ENCODE measurements around the gene SNX5.

Gene SNX5

DNA sequence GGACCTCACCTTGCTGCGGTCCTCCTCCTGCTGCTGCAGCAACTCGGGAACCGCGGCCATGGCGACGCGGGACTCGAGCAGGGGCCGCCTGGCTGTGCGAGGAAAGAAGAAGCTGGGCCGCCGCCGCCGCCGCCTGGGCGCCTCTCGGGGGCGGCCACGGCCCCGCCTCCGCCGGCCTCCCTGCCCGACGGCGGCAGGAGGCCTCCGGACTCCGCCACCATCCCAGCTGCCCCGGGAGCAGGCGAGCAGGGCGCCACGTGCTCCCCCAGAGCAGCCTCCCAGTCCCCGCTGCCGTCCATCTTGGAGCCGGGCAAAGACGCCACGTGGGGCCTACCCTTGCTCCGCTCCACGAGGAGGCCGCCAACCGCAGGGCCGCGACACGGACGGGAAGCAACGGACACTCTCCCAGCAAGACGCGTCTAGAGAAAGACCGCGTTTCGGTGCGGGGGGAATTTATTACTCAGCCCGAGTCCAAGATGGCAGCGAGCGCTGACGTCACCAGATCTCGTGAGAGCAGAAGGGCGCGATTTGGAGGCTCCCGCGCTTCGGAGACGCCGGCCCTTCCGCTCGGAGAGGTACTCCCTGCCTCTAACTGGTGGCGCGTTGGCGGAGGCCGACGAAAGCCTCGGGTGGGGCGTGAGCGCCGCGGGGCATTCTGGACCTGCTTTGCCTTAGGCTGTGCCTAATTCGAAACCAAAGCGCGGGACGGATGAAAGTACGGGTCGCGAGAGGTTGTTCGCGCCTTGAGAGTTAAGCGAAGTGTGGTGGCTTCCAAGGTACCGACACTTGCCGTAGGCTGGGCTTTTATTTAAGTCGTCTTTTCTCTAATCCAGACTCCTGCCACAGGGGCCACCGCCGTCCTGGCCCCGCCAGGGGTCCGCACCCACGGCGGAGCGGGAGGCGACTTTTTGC is at the start of gene SNX5, which contains the start of gene MGME1:
Gene SNX5 (minus strand): TSS at position 429 of the 912 bp plus-strand sequence. CDS start 369 bp downstream, at position 60.
Gene MGME1 (plus strand): TSS at position 653 of the 912 bp plus-strand sequence. CDS start 842 bp downstream, outside the sequence.
- DNase-seq: peak; percentile 98

DNA sequence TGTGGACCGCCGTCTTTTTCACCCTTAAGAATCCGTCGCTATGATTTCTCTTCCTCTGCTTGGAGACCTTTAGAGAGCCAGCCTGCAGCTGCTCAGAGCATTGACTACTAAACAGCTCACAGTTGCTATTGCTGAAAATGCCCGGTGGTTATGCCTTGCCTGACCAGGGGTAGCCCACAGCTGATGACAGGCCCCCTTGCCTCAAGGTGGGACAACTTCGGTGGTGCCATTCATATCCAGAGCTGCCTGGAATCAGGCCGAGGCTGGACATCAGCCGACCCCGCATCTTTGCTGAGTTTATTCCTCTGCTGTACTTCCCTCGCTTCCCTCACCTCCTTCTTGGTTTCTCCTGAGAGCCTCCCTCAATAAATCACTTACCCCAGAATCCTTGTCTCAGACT is 49.5 kb upstream of the SNX5 start:
- no peak for DNase-seq

DNA sequence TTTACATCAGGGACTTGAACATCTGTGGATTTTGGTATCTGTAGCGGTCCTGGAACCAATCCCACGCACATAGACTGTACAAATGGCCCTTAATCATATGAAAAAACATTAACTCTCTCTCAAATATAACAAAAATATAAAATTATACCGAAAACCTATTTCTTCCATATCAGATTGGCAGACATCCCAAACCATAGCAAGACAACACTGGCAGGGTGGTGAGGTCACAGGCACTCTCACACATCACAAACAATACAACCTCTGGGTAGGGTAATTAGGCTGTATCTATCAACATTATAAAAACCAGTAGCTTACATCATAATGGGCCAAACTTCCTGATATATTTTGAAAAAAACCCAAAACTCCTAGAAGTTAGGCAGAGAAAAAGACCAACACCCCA is 48.2 kb upstream of the SNX5 start:
- no peak for DNase-seq

DNA sequence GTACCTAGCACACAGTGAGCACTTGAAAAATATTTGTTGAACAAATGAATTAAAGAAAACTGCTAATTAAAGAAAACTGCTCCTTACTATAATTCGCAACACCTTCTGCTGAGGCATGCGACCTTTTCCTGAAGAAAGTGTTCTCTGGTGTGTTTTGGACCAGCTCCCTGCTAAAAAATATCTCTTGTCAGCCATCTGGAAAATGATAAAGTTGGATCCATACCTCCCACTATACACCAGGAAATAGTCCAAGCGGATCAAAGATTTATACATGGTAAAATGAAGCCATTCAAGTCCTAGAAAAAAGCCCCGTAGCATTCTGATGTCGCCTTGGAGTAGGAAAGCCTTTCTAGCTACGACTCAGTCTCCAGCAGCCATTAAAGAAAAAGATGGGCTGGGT is 45.8 kb upstream of the SNX5 start:
- DNase-seq: no peak

DNA sequence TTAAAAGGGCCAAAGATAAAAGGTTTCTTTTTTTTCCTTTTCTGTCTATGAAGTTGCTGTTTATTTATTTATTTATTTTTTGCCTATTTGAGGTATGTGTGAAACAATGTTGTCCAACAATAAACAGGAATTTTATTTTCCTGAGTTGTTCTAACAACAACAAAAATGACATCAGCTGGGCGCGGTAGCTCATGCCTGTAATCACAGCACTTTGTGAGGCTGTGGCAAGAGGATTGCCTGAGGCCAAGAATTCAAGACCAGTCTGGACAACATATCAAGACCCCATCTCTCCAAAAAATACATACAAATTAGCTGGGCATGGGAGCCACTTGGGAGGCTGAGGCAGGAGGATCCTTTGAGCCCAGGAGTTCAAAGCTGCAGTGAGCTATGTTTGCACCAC is 44.3 kb upstream of the SNX5 start:
- no peak for DNase-seq

DNA sequence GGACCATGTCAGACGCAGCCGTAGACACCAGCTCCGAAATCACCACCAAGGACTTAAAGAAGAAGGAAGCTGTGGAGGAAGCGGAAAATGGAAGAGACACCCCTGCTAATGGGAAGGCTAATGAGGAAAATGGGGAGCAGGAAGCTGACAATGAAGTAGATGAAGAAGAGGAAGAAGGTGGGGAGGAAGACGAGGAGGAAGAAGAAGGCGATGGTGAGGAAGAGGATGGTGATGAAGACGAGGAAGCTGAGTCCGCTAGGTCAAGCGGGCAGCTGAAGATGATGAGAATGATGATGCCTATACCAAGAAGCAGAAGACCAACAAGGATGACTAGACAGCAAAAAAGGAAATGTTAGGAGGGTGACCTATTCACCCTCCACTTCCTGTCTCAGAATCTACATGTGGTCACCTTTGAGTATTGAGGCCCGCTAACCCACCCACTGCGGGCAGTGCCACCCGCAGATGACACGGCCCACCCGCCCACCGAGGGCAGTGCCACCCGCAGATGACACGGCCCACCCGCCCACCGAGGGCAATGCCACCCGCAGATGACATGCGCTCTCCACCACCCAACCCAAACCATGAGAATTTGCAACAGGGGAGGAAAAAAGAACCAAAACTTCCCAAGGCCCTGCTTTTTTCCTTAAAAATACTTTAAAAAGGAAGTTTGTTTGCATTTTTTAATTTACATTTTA is 43.5 kb upstream of the SNX5 start:
- DNase-seq: no peak

DNA sequence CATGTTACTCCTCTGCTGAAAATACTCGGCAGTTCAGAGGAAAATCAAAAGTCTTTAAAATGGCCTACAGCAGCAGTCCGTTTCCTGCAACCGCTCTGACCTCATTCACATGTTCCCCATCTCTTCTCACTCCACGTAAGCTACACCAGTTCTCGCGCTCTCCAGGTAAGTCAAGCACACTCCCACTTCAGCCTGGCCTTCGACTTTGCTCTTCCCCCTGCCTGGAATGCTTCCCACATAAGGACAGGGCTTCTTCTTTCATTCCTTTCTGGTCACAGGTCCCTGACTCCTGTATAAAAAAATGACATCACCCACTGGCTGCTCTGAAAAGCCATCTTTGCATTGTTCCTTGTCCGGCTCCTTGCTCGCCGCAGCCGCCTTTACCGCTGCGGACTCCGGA is 42.9 kb upstream of the SNX5 start:
- DNase-seq: no peak

DNA sequence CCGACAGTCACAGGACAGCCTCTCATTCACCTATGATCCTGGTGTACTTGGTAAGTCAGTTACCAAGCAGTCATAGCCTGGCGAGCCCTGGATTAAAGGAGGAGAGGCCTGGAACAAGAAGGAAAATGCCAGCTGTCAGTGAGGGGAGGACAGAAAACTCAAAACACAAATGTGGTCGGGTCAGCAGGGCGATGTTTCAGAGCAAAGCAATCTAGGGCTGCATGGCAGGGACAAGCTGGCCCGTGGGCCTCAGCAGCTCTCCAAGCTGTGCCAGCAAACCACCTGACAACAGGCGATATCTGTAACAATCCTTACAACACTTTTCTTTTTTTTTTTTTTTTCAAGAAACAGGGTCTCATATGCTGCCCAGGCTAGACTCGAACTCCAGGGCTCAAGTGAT is 40.5 kb upstream of the SNX5 start:
- no peak for DNase-seq

DNA sequence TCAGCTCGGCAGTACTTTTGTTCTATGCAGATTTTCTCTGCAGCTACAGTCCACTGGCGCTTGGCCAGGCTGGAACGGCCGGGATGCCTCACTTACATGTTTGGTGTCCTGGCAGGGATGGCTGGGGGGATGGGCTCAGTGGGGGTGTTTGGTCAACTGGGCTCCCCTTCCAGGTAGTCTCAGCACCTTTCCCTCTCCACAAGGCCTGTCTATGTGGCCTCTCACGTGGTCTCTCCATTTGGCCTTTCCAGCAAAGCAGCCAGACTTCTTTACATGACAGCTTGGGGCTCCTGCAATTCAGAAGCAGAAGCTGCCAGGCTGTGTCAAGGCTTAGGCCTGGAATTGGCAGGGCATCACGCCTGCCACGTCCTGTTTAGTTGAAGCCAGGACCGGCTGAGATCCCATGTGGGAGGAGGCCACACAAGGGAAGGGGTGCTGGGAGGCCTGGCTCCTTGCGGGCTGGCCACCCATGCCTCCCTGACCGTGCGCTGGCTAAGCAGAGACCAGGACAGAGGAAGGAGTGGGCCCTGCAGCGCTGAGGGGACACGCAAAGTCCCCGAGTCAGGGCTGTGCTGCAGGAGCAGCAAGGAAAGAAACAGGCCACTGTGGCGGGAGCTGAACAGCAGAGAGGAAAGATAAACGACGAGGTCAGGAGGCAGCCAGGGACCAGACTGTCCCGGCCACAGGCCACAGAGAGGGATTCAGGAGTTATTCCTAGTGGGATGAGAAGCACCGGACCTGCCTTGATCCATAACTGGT is 39.1 kb upstream of the SNX5 start:
- DNase-seq: no peak

DNA sequence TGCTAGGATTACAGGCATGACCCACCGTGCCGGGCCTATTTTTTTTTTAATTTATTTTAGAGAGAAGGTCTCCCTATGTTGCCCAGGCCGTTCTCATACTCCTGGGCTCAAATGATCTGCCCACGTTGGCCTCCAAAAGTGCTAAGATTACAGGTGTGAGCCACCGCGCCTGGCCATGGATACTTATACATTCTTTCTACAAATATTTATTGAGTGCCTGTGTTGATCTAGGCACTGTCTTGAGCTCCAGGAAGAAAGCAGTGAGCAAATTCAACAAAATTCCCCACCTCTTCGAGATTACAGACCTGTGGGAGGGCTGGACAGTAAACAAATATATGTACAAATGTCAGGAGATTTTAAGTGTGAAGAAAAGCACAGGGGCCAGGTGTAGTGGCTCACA is 38.1 kb upstream of the SNX5 start:
- DNase-seq: no peak

DNA sequence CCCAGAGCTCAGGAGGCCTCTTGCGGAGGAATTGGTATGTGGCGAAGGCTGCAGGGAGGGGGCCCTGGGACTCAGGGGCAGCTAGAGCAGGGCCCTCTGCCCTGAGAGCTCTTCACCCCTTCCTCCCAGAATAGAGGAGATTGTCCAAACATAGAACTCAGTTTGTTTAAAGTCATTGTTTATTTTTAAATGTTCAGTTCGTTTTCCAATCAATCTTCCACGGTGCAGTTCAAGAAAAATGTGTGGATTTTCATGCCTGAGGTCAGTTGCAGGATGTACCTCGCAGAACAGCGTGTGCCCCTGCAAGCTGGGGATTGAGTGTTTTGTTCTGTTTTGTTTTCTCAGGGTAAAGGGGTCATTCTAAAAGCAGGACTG is 37.4 kb upstream of the SNX5 start:
- no peak for DNase-seq

DNA sequence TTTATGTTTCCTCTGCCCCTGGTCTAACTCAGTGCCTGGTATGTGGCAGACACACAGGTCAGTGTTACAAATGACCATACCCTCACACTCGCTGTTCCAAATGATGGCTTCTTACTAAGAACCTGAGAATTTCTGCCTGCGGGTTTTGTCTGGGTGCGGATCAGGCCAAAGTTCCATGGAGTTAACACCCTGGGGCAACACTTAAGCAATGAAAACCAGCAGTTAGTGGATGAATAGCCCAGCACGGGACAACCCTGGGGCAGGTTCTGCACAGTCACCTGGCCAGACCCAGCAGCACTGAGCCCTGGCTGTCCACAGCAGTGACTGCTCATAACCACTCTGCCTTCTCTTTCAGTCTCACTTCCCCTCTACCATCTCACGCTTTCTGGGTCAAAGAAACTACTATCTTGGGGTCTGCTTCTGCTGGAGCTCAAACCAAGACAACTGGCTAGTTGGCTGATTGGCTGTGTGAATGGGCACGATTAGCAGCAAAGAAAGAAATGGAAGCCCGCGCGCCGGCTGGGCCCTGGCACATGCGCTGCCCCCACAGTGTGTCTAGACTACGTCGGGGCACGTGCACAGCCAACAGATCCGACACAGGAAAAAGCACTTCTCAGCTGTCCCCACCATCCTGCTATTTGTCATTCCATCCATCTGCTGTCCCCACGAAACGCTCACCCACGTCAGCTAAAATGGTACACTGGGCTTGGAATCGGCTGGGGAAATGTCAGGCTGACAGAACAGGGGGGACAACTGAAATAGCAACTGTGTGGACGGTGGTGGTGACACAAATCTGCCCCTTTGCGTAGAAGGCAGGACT is 36.8 kb upstream of the SNX5 start:
- no peak for DNase-seq

DNA sequence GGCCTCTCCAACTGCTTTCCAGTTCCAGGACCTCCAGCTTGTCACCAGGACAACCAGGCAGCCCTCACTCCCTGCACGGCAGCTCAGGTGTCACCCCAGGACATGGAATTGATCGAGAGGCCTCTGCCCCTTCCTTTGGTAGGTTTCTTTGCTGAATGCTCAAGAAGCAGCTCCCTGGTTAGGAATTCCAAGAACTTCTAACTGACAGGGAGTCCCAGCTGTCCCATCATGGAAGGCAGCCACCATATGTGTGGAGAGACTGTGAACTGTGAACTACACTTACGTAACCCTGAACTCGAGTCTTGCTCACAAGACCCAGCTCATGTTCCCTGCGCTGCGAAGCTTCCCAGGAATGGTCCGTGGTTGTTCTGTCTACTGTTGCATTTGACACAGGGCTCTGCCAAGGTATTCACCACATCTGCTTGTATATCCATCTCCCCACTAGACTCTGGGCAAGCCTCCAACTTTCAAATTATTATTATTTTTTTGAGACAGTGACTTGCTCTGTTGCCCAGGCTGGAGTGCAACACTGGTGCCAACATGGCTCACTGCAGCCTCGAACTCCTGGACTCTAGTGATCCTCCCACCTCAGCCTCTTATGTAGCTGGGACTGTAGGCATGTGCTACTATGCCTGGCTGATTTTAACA is 35.9 kb upstream of the SNX5 start:
- DNase-seq: no peak

DNA sequence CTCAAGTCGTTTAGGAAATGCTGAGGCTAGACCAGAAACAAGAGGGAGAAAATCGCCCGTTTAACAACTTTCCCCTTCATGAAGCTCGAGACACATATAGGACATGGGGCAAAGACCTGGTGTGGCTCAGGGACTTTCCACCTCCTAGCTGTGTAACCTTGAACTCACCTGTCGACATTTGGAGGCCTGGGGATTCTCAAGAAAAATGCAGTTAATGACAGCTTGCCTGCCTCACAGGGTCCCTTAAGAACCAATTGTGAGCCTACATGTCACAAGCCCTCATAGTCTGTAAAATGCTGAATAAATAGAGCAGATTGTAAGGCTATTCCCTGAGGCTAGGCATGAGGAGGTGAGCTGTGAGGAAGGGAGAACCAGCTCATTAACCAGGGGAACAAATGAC is 35.3 kb upstream of the SNX5 start:
- DNase-seq: no peak

DNA sequence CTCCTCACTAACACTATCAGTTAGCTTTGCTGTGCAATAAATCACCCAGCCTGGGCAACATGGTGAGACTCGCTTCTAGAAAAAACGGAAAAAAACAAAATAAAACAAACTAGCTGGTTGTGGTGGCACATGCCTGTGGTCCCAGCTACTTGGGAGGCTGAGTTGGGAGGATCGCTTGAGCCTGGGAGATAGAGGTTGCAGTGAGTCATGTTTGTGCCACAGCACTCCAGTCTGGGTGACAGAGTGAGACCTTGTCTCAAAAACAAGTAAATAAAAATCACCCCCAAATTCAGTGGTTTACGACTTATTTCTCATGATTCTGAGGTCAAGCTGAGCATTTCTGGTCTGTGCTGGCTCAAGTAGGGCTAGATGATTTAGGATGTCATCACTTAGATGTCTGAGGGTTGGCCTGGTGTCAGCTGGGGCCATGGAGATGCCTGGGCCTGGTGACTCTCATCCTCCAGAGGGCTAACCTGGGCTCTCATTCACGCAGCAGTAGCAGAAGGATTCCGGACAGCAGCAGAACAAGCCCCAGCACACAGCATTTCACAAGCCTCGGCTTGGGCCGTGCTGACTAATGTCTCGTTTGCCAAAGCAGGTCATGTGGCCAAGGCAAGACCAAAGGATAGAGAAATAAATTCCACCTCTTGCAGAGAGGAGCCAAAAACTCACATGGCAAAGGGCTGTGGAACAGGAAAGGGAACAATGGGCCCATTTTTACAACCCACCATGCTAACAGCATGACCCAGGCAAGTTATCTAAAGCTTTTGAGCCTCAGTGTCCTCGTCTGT is 32.7 kb upstream of the SNX5 start:
- DNase-seq: no peak

DNA sequence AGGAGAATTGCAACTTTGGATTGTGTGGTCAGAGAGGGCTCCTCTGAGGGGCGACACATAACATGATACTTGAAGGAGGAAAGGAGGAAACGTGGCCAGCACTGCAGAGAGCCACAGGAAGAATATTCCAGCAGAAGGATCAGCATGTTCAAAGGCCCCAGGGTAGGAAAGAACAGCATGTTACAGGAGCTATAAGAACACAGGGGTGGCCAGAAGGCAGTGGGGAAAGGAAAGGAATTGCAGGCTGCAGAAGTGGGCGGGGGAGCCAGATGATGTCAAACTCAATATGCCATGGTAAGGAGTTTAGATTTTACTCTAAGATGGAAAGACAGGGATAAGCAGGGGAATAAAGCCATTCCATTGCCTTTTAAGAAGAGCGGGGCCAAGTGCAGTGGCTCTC is 31.0 kb upstream of the SNX5 start:
- DNase-seq: no peak

DNA sequence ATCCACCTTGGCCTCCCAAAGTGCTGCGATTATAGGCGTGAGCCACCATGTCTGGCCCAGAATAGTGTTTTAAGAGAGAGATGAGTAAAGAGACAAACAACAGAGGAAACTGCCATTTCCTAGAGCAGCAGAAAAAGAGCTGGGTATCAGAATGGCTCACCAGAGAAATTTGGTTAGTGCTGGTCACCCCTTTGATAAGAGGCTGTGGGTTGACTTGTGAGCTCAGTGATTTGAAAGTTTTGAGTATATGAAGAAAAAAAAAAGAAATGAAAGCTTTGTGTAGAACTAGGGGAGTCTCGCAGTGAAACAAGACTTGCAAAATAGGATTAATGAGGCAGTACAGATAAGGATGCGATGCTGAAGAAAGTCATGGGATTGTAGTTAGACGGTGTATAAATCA is 29.9 kb upstream of the SNX5 start:
- no peak for DNase-seq

DNA sequence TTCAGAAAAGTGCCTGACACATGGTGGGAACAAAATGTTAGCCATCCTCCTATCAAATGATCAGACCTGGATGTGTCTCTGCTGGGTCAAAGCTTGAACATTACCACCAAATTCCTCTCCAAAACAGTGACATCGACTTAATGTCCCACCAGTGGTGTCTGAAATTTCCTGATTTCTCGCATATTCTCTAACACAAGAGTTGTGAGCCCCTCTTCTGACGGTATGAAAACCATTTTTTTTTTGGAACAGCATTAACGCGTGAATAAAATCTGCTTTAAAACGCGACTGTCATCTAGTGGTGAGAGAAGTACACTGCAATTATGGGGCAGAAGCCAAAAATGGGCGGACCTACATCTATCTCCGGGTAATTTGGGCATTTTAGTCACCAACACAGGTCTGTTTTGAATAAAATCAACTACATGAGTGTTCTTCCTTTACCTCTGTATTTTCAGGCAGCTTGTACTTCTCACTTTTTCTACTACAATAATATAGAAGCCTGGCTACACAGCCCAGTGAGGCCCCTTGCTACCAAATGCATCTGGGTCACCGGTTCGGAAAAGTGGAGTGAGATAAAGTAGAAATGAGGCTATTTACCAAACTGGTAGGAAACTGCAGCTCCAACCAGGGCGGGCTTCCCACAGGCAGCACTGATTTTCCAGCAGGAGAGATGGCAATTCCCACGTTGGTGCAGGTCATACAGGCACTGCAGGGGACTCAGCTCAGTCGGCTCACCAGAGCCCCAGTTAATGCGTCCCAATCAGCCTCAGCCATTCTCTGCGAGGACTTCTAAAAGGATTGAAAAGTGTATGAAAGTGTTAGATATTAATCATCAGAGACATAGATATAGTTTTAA is 27.6 kb upstream of the SNX5 start:
- peak; percentile 31 for DNase-seq

DNA sequence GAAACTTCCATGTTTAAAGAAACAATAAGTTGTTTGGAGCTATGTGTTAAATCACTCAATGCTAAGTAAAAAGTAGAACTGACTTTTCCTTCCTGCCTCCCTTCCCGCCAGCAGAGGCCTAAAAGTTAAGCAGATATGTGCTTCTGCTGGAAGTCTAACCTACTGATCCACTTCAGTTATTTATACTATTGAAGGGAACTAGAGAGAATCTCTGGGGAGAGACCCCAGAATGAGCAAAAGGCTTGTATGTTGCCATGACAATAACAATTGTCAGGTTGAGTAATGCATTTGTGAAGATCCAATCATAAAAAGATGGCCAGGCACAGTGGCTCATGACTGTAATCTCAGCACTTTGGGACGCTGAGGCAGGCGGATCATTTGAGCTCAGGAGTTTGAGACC is 25.0 kb upstream of the SNX5 start:
- DNase-seq: no peak

DNA sequence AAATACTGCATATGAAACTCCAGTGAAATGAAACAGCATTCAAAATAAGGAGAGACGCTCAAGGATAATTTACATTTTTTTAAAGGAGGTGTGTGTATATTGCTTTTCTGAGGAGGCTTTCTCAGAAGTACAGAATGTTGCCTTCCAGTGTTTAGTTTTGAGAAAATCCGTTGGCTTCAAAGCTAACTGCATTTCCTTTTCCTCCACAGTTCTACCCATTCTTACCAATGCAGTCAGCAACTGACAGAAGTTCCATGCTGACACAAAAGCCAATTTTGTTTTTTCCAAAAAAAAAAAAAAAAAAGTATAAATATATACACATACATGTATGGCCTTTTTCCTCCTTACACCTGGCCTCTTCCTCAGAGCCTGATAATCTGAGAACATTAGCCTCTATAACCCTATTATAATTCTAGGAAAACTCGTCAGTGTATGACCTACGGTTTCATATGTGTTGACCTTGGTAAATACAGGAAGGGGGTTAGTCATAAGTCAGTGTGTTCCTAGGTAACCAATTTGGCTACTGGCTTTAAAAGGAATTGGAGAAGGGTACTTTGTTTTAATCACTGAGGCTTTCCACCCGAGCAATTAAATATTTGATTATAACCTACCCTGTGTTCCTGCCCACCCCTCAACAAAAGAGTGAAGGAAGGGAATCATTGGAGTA is 24.4 kb upstream of the SNX5 start:
- no peak for DNase-seq

Measured in amniotic stem cell (primary cell).